Calu3 (cell line): Measurements from ENCODE around the gene SPAG16. TPM values are rescaled to one million over a fixed set of nuclear protein-coding genes. Genes with fewer than 3 reads are reported as not detected.

Experiments used
- BruUV-seq: library from RNA; stranded (reverse); fragments of 400-500 nt; replicated peaks from 2 replicates; lab custom pipeline; 2021; lab: Mats Ljungman, UMichigan
- CTCF ChIA-PET: fragments of 300-600 bp; sonication (Branson Sonifier 250); formaldehyde crosslinking; loops from one replicate; lab custom pipeline; 2022; ENCODE audit warnings: antibody characterized with exemption; lab: Charles Lee
- DNase-seq: peaks from one replicate; pipeline ENCODE4 v3.0.0; 2022
- H3K27ac Mint-ChIP-seq: one replicate; pipeline ENCODE4 v1.8.0; 2022; ENCODE audit warnings: mixed read lengths; ENCODE audit not compliant: unreplicated experiment
- H3K27me3 Mint-ChIP-seq: one replicate; pipeline ENCODE4 v1.8.0; 2022; ENCODE audit warnings: mixed read lengths; ENCODE audit not compliant: unreplicated experiment
- H3K36me3 Mint-ChIP-seq: one replicate; pipeline ENCODE4 v1.8.0; 2022; ENCODE audit warnings: mild to moderate bottlenecking, moderate library complexity, mixed read lengths; ENCODE audit not compliant: insufficient read depth, unreplicated experiment
- H3K4me1 Mint-ChIP-seq: one replicate; pipeline ENCODE4 v1.8.0; 2022; ENCODE audit warnings: mild to moderate bottlenecking, low read depth, mixed read lengths; ENCODE audit not compliant: unreplicated experiment
- H3K4me3 Mint-ChIP-seq: one replicate; pipeline ENCODE4 v1.8.0; 2022; ENCODE audit warnings: mild to moderate bottlenecking, low read depth, moderate library complexity, mixed read lengths; ENCODE audit not compliant: unreplicated experiment
- H3K9me3 Mint-ChIP-seq: one replicate; pipeline ENCODE4 v1.8.0; 2022; ENCODE audit warnings: low read depth, mixed read lengths; ENCODE audit not compliant: unreplicated experiment
- intact Hi-C: fragments of 100-400 bp; cut with micrococcal nuclease; formaldehyde crosslinking; loops from one replicate; pipeline ENCODE4 v1.10.0; 2022; ENCODE audit not compliant: unreplicated experiment
- total RNA-seq: library from RNA; stranded (reverse); gene quantifications from 2 replicates; pipeline ENCODE4 v1.2.3, GENCODE V29; 2022
- TF ChIP-seq, protein P1 (sequence below): fragments of 200-600 bp; IDR thresholded peaks from one replicate; pipeline ENCODE4 v1.8.0; 2022; ENCODE audit warnings: antibody characterized with exemption; ENCODE audit not compliant: unreplicated experiment

Gene SPAG16
- total RNA-seq, 1 experiment from 2014 or later, result 30.2 TPM

DNA sequence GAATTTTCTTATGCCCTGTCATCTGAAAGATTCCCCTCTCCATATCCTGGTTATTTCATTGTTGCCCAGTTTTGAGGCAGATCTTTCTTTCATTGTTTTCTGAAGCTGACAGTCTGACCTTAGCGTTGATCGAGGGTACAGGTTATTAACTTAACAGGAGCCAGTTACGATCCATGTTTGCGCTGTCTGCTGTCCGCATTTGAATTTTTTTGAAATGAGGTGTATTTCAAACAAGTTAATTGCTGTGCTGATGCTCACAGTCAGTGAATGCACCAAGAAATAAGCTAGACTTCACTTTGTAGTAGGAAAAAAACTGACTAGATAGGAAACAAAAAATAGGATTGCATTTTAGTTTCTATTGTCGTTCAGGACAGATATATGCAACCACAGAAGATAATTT lies 34.8 kb upstream of the SPAG16 start:
- no peak for DNase-seq
- Mint-ChIP-seq H3K4me1 (peaks cover 16% of the 10 kb centered on the region), H3K4me3 (no peak overlapping the region), H3K27me3 (no peaks in the 10 kb centered on the region), H3K27ac (no peak overlapping the region), H3K36me3 (no peaks in the 10 kb centered on the region), H3K9me3 (no peaks in the 10 kb centered on the region)
- no TSS peak for BruUV-seq
- CTCF ChIA-PET, result no interaction called here
- TF ChIP-seq, protein P1, sequence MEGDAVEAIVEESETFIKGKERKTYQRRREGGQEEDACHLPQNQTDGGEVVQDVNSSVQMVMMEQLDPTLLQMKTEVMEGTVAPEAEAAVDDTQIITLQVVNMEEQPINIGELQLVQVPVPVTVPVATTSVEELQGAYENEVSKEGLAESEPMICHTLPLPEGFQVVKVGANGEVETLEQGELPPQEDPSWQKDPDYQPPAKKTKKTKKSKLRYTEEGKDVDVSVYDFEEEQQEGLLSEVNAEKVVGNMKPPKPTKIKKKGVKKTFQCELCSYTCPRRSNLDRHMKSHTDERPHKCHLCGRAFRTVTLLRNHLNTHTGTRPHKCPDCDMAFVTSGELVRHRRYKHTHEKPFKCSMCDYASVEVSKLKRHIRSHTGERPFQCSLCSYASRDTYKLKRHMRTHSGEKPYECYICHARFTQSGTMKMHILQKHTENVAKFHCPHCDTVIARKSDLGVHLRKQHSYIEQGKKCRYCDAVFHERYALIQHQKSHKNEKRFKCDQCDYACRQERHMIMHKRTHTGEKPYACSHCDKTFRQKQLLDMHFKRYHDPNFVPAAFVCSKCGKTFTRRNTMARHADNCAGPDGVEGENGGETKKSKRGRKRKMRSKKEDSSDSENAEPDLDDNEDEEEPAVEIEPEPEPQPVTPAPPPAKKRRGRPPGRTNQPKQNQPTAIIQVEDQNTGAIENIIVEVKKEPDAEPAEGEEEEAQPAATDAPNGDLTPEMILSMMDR, result no peak
- intact Hi-C loops, result loop anchor here (10.0 kb wide), 3 partner anchors 375 to 1555 kb away; partner anchors contain the start of gene BARD1

DNA sequence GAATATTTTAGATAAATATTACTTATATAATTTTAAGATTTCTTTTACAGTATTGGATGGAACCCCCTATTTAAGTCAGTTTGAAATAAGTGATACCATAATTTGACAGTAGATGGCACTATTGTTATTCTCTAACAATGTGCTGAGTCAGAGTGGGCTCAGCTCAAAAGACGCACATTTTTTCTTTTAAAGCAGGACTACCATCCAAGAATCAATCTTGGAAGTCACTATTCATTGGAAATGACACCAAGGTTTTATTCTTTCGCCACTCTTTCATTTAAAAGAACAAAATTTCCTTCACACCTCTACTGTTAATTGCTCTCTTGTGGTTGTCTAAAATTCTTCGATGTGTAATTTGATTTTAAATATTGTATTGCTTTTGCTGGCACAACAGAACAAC lies 32.6 kb upstream of the SPAG16 start:
- DNase-seq, result no peak
- peak overlapping the region; percentile 40 for H3K27ac Mint-ChIP-seq
- H3K36me3 Mint-ChIP-seq, result no peaks in the 10 kb centered on the region
- no TSS peak for BruUV-seq
- H3K27me3 Mint-ChIP-seq, result no peaks in the 10 kb centered on the region
- no peak overlapping the region for H3K4me3 Mint-ChIP-seq
- CTCF ChIA-PET, result no interaction called here
- TF ChIP-seq, protein P1, result peak; percentile 62
- intact Hi-C loops, result loop anchor here (5.0 to 10.0 kb wide), 5 partner anchors 233 to 1753 kb away; no protein-coding TSS in a partner anchor
- no peaks in the 10 kb centered on the region for H3K9me3 Mint-ChIP-seq
- peaks cover 16% of the 10 kb centered on the region for H3K4me1 Mint-ChIP-seq

GRCh38 chr2:213252206-213252605 lies 32.1 kb upstream of the SPAG16 start:
- intact Hi-C loops, result loop anchor here (5.0 to 10.0 kb wide), 5 partner anchors 233 to 1753 kb away; no protein-coding TSS in a partner anchor
- BruUV-seq, result no TSS peak
- Mint-ChIP-seq H3K9me3 (no peaks in the 10 kb centered on the region), H3K4me3 (no peak overlapping the region), H3K36me3 (no peaks in the 10 kb centered on the region), H3K4me1 (peaks cover 16% of the 10 kb centered on the region), H3K27ac (peak overlapping the region; percentile 40), H3K27me3 (no peaks in the 10 kb centered on the region)
- CTCF ChIA-PET, result no interaction called here
- no peak for DNase-seq
- TF ChIP-seq, protein P1, result no peak

DNA sequence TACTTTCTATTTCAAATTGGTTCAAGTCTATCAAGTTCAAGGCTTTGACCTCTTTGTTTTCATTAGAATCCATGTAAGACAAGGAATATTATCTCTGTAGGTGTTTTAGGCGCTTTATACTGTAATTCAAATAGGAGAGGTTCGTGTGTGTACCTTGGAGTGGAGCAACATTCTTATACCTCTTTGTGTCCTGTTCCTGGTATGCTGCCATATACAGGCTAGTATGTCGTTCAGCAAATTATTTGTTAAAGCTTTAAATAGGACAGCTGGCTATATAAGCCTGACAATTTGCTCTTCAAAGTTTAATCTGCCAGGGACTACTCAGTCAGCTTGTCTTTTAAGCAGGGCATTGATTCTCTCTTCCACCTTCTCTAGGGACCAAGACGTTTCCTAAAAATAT lies 31.1 kb upstream of the SPAG16 start:
- H3K4me3 Mint-ChIP-seq, result no peak overlapping the region
- BruUV-seq, result no TSS peak

More for the DNA sequence above, 31.1 kb upstream of the SPAG16 start:
- Mint-ChIP-seq H3K9me3 (no peaks in the 10 kb centered on the region), H3K36me3 (no peaks in the 10 kb centered on the region), H3K27ac (no peak overlapping the region), H3K4me1 (peaks cover 16% of the 10 kb centered on the region), H3K27me3 (no peaks in the 10 kb centered on the region)
- CTCF ChIA-PET, result interaction anchor here (0.6 kb wide), 1 partner anchor 1711 kb away, joined by 4 read pairs; no protein-coding TSS in a partner anchor
- TF ChIP-seq, protein P1, result no peak
- no peak for DNase-seq
- intact Hi-C loops, result loop anchor here (5.0 to 10.0 kb wide), 5 partner anchors 232 to 1752 kb away; no protein-coding TSS in a partner anchor
